WI38 (cell line): ENCODE measurements around the gene LDHD.

ENCODE experiments used
- H3K4me3 ChIP-seq: 2 replicates; pipeline ENCODE4 v1.5.1; 2011; ENCODE audit warnings: low read depth, mild to moderate bottlenecking, control low read depth, low read length
- TF ChIP-seq, protein P1 (sequence below): IDR thresholded peaks from 2 replicates; pipeline ENCODE4 v1.5.1; 2012; ENCODE audit warnings: low read depth, mild to moderate bottlenecking, control low read depth, low read length

Gene LDHD

DNA sequence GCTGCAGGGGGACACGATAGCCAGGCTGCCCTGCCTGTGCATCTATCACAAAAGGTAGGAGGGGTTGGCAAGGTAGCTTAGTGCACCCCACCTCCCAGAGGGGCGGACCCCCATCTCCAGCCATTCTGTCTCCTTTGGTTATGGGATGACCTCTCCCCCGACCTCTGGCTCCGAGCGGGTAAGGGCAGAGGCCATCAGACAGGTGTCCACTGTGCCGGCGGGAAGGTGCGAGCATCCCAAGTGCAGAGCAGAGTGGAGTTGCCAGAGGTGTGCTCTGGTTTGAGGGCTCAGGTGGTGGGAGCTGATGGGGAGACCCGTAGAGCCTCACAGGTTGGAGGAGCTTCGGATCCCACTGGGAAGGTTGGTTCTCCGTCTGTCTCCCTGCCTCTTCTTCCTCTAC is 11.7 kb downstream of the LDHD start:
- TF ChIP-seq, protein P1, sequence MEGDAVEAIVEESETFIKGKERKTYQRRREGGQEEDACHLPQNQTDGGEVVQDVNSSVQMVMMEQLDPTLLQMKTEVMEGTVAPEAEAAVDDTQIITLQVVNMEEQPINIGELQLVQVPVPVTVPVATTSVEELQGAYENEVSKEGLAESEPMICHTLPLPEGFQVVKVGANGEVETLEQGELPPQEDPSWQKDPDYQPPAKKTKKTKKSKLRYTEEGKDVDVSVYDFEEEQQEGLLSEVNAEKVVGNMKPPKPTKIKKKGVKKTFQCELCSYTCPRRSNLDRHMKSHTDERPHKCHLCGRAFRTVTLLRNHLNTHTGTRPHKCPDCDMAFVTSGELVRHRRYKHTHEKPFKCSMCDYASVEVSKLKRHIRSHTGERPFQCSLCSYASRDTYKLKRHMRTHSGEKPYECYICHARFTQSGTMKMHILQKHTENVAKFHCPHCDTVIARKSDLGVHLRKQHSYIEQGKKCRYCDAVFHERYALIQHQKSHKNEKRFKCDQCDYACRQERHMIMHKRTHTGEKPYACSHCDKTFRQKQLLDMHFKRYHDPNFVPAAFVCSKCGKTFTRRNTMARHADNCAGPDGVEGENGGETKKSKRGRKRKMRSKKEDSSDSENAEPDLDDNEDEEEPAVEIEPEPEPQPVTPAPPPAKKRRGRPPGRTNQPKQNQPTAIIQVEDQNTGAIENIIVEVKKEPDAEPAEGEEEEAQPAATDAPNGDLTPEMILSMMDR = no peak
- H3K4me3 ChIP-seq = no peak overlapping the region

DNA sequence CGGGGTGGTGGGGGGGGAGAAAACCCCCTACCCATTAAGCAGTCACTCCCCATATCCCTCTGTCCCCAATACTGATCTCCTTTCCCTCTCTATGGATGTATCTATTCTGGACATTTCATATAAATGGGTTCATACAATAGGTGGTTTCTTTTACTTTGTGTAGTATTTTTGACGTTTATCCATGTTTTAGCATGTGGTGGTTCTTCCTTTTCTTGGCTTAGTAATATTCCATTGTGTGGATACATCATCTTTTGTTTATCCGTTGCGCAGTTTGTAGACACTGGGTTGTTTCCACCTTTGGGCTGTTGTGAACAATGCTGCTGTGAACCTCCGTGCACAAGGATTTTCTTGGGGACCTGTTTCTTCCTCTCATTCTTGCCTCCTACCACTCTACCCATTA is 12.6 kb downstream of the LDHD start:
- TF ChIP-seq, protein P1 = no peak
- no peak overlapping the region for H3K4me3 ChIP-seq

- H3K4me3 ChIP-seq = no peak overlapping the region
- TF ChIP-seq, protein P1 = no peak
Observed at GRCh38 chr16:75102595-75102994, 14.0 kb downstream of the LDHD start.

DNA sequence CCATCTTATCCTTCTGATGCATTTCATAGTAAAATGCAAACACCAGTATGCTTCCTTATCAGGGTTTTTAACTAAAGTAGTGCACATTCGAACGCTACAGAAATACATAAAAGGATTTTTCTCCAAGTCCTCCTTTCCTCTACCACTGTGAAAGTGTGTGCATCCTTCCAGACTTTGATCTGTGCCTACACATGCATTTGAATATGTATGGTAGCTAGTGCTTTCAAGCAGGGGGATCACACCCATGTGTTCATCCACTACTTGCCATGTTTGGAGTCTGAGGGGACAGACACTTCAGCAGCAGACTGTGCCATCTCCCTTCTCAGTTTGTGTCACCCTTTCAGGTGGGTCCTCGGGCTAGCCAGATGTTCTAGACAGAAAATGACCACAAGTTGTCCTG is 14.9 kb downstream of the LDHD start:
- no peak overlapping the region for H3K4me3 ChIP-seq
- TF ChIP-seq, protein P1 = no peak

DNA sequence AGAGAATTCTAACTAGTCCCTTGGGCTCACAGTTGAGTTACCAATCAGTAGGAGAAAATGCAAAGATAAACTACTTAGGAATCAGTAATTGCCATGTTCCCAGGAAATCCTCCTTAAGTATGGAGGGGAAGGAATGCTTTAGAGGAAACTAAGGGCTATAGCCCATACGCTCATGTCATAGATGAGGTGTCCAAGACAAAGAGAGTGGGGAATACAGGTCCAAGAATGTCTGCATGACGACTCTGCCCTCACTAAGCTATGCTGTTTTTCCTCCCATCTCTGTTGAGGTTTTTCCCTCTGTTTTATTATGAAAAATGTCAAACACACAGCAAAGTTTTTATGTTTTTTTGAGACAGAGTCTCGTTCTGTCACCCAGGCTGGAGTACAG is 16.0 kb downstream of the LDHD start:
- no peak overlapping the region for H3K4me3 ChIP-seq
- TF ChIP-seq, protein P1 = no peak

GRCh38 chr16:75099738-75100602 is 16.6 kb downstream of the LDHD start:
- H3K4me3 ChIP-seq = no peak overlapping the region
- TF ChIP-seq, protein P1 = no peak

DNA sequence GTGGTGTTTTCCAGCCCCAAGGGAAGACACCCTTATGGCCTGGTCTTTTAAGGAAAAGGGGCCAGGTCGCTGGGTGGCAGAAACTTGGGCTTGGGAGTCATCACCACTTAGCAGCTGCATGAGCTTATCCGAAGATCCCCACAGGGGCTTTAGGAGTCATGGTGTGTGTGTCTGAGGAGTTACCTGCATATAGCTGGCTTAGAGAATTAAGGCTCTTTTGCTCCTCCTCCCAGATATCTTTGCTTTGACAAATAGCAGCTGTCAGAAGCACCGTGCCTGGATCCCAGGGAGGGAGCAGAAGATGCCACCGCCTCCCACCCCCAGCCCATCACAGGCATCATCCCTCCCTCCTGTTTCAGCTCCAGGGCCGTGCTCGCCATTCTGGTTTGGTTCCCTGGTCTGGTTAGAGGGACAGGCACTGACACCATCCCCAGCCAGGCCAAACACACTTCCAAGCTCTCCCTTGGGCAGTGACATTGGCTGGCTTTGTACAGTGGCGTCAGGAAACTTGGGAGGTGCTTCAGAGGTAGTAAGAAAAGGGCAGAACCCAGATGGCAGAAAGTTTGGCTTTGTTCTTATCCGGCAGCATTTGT is 17.4 kb downstream of the LDHD start:
- H3K4me3 ChIP-seq = no peak overlapping the region

More for the DNA sequence above, 17.4 kb downstream of the LDHD start:
- TF ChIP-seq, protein P1 = no peak
